ENCODE measurements around the gene IL18BP. TPM values are rescaled to one million over a fixed set of nuclear protein-coding genes. Genes with fewer than 3 reads are reported as not detected.

IL18BP gene
- total RNA-seq, 1 experiment from 2014 or later = 17.9 TPM

DNA sequence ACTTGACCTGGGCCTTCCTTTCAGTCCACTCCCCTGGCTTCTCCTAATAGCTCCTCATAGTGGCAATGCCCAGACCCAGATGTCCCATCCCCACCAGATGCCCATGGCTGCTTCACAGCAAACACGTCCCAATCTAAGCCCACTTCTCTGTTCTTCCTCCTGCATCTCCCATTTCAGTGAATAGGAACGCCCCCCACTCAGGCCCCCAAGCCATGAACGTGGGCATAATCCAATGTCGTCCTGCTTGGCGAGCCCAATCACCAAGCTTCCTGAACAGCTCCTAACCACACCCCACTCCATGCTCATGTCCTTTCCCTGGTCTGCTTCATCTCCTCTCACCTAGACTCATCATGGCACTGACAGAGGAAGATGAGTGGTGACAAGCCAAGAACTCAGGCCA lies 8.9 kb downstream of the IL18BP start:
- ChIA-PET POLR2A (ENCODE audit: unreplicated experiment) (interaction anchor here (0.6 to 0.7 kb wide), 2 partner anchors 30 to 441 kb away, joined by 3 to 4 read pairs; no protein-coding TSS in a partner anchor), CTCF (no interaction called here)
- no peaks in the 10 kb centered on the region for H3K9me2 ChIP-seq (ENCODE audit: insufficient read depth)
- no peak overlapping the region for H3K27ac ChIP-seq
- H2AFZ ChIP-seq = no peak overlapping the region
- BruUV-seq (replicated peaks) = TSS peak; percentile 2
- peaks cover 40% of the 10 kb centered on the region for H4K20me1 ChIP-seq (ENCODE audit: insufficient read depth)
- H3K36me3 ChIP-seq (ENCODE audit: low read depth) = peaks cover 31% of the 10 kb centered on the region; the same call in 1 of the 2 replicates
- no peaks in the 10 kb centered on the region for H3K79me2 ChIP-seq (ENCODE audit: low read depth)
- no peaks in the 10 kb centered on the region for H3K9me3 ChIP-seq (ENCODE audit: insufficient read depth, low read depth)
- intact Hi-C loops (cut with micrococcal nuclease; ENCODE audit: unreplicated experiment) = no loop called here
- peaks cover 45% of the 10 kb centered on the region; the same call in 1 of the 2 replicates for H3F3A ChIP-seq (ENCODE audit: insufficient read depth, low read depth)
- TF ChIP-seq, protein P1, sequence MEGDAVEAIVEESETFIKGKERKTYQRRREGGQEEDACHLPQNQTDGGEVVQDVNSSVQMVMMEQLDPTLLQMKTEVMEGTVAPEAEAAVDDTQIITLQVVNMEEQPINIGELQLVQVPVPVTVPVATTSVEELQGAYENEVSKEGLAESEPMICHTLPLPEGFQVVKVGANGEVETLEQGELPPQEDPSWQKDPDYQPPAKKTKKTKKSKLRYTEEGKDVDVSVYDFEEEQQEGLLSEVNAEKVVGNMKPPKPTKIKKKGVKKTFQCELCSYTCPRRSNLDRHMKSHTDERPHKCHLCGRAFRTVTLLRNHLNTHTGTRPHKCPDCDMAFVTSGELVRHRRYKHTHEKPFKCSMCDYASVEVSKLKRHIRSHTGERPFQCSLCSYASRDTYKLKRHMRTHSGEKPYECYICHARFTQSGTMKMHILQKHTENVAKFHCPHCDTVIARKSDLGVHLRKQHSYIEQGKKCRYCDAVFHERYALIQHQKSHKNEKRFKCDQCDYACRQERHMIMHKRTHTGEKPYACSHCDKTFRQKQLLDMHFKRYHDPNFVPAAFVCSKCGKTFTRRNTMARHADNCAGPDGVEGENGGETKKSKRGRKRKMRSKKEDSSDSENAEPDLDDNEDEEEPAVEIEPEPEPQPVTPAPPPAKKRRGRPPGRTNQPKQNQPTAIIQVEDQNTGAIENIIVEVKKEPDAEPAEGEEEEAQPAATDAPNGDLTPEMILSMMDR (conservative IDR thresholded peaks at IDR 0.05) = no peak
- TF ChIP-seq EZH2 (IDR thresholded peaks at IDR 0.05; ENCODE audit: low read depth) = no peak
- H3K4me2 ChIP-seq = no peak overlapping the region
- H3K4me1 ChIP-seq (replicated peaks; ENCODE audit: insufficient read depth) = no peaks in the 10 kb centered on the region
- H3K4me3 ChIP-seq = no peak overlapping the region
- DNase-seq = no peak
- H3K27me3 ChIP-seq (ENCODE audit: insufficient read depth, low read depth) = no peaks in the 10 kb centered on the region

DNA sequence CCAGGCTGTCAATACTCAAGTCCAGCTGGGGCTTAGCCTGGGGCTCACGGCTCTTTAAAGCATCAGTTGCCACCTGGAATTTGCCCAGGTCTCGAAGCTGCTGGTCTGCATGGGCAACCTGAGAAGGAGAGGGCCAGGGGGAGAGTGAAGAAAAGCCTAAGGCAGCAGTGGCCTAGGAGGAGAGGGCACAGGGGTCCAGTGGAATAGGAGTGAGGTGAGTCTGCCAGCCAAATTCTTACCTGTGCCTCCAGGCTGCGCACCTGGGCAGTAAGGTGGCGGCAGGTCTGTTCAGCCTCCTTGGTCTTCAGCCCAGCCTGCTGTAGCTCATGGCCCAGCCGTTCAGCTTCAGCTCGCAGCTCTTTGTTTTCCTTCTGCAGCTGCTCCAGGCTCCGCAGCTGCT lies 10.0 kb downstream of the IL18BP start:
- Histone ChIP-seq H3K27ac (no peak overlapping the region), H3K4me3 (no peak overlapping the region), H4K20me1 (ENCODE audit: insufficient read depth) (peaks cover 48% of the 10 kb centered on the region), H2AFZ (no peak overlapping the region), H3K27me3 (ENCODE audit: insufficient read depth, low read depth) (no peaks in the 10 kb centered on the region), H3K79me2 (ENCODE audit: low read depth) (no peaks in the 10 kb centered on the region), H3K4me1 (replicated peaks; ENCODE audit: insufficient read depth) (no peaks in the 10 kb centered on the region), H3K9me2 (ENCODE audit: insufficient read depth) (no peaks in the 10 kb centered on the region), H3K9me3 (ENCODE audit: insufficient read depth, low read depth) (no peaks in the 10 kb centered on the region), H3K36me3 (ENCODE audit: low read depth) (peaks cover 21% of the 10 kb centered on the region; the same call in 1 of the 2 replicates), H3K4me2 (no peak overlapping the region), H3F3A (ENCODE audit: insufficient read depth, low read depth) (peaks cover 34% of the 10 kb centered on the region; the same call in 1 of the 2 replicates)
- DNase-seq = no peak
- no TSS peak for BruUV-seq (replicated peaks)
- TF ChIP-seq, protein P1 (conservative IDR thresholded peaks at IDR 0.05) = no peak
- no peak for TF ChIP-seq EZH2 (IDR thresholded peaks at IDR 0.05; ENCODE audit: low read depth)
- ChIA-PET POLR2A (ENCODE audit: unreplicated experiment) (no interaction called here), CTCF (interaction anchor here (0.5 kb wide), 1 partner anchor 20 kb away, joined by 8 read pairs; no protein-coding TSS in a partner anchor)
- intact Hi-C loops (cut with micrococcal nuclease; ENCODE audit: unreplicated experiment) = no loop called here

DNA sequence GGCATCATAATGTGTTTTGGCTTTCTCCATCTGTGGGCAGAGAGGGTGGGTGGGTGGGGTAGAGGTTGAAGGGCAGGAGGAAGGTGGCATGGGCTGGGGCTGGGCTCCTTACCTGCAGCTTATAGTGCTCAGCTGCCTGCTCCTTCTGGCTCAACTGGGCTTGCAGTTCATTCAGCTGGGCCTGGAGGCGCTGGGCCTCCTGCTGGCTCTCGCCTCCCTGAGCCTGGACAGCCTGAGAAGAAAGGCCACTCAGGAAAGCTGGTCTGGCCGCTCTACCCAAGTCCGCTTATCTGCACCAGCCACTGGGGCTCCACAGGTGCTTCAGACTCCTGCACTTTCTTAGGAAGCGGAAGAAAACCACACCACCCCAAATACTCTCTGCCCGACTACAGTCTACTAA lies 10.4 kb downstream of the IL18BP start:
- TF ChIP-seq, protein P1 (conservative IDR thresholded peaks at IDR 0.05) = no peak
- TF ChIP-seq EZH2 (IDR thresholded peaks at IDR 0.05; ENCODE audit: low read depth) = no peak
- ChIA-PET CTCF (no interaction called here), POLR2A (ENCODE audit: unreplicated experiment) (interaction anchor here (0.6 kb wide), 1 partner anchor 222 kb away, joined by 24 read pairs; no protein-coding TSS in a partner anchor)
- no peaks in the 10 kb centered on the region for H3K9me2 ChIP-seq (ENCODE audit: insufficient read depth)
- H4K20me1 ChIP-seq (ENCODE audit: insufficient read depth) = peaks cover 48% of the 10 kb centered on the region
- no peaks in the 10 kb centered on the region for H3K79me2 ChIP-seq (ENCODE audit: low read depth)
- no peak overlapping the region for H3K4me2 ChIP-seq
- H3K4me3 ChIP-seq = no peak overlapping the region
- DNase-seq = no peak
- no peaks in the 10 kb centered on the region for H3K27me3 ChIP-seq (ENCODE audit: insufficient read depth, low read depth)
- peaks cover 33% of the 10 kb centered on the region; the same call in 1 of the 2 replicates for H3F3A ChIP-seq (ENCODE audit: insufficient read depth, low read depth)
- intact Hi-C loops (cut with micrococcal nuclease; ENCODE audit: unreplicated experiment) = no loop called here
- H3K27ac ChIP-seq = no peak overlapping the region
- H3K36me3 ChIP-seq (ENCODE audit: low read depth) = peaks cover 20% of the 10 kb centered on the region; the same call in 1 of the 2 replicates
- H3K9me3 ChIP-seq (ENCODE audit: insufficient read depth, low read depth) = no peaks in the 10 kb centered on the region
- no peaks in the 10 kb centered on the region for H3K4me1 ChIP-seq (replicated peaks; ENCODE audit: insufficient read depth)
- no peak overlapping the region for H2AFZ ChIP-seq
- BruUV-seq (replicated peaks) = no TSS peak
